Activated CD4-positive, alpha-beta T cell treated with anti-CD3 and anti-CD28 coated beads for 4 hours (primary cell): ENCODE measurements around the gene PTCD2.
A peak's percentile ranks its signal among the peaks of the same experiment; 100 is the strongest.
"Not testable (repeated sequence)": the region's sequence is repeated elsewhere in the genome, so short reads cannot be mapped to it uniquely, and the experiment has no call there.

Source experiments
- DNase-seq, 2 donors: peaks; one replicate each; pipeline ENCODE4 v3.0.0-alpha.2; 2020

PTCD2 gene

GRCh38 chr5:72298711-72299110 lies 21.5 kb upstream of the PTCD2 start:
- no peak for DNase-seq

GRCh38 chr5:72300590-72301339 lies 19.4 kb upstream of the PTCD2 start:
- no peak for DNase-seq

- no peak for DNase-seq
Observed at GRCh38 chr5:72301557-72301956, 18.6 kb upstream of the PTCD2 start.

- no peak for DNase-seq
Observed at GRCh38 chr5:72302171-72302570, 18.0 kb upstream of the PTCD2 start.

DNA sequence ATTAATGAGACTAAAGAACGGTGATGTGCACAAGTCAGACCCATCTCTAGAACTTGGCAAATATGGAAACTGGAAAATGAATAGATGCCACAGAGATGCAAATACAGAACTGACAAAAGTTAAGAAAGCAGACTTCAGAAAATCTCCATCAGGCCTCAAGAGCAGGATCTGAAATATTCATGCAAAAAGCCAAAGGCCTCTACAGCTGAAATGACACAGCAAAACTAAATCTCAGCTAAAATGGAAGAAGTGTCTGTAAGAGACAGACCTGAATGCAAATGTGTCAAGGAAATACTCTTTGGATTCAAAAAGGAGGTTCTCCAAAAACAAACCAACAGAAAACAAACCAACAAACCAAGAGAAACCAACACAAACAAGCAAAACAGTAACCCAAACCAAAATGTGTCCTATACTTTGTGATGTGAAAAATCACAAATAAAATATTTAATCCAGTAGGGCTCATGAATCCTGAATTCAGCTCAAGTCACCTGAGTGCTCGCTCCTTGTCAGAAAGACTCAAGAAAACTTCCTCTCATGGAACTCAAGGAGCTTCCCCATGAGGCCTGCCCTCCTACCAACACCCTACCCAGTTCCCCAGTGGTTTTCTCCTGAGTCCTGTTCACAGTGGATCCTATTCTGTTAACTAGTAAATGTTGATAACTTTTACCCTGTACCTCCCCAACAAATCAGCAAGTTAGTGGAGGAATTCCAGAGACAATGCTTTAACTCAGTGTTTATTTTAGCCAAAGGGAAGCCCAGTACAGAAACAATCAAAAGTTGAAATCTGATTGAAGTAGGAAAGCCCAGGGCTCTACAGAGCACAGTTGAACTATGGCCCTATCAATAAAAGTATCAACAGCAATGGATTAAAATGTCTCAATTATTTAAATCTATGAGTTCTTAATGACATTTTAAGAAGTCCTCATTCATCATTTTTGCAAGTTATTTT lies 14.7 kb upstream of the PTCD2 start:
- no peak for DNase-seq

DNA sequence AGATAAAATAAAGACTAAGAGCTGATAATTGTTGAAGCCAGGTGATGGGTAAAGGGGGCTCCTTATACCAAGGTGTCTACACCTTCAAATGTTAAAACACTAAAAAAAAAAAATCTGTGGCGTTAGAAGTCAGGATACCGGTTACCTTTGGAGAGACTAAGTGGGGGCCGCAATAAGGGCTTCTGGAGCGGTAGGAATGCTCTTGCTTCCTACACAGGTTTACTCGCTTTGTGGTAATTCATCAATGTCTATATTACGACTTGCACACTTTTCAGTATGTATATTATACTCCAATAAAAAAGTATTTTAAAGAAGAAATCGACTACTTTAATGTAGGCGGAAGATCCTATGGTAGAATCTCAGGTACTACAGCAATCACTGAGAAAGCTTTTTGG lies 12.6 kb upstream of the PTCD2 start:
- no peak for DNase-seq

GRCh38 chr5:72307968-72308852 lies 12.0 kb upstream of the PTCD2 start:
- peak; percentile 92 to 94 for DNase-seq

- no peak for DNase-seq
Observed at GRCh38 chr5:72308853-72309191, 11.4 kb upstream of the PTCD2 start.

DNA sequence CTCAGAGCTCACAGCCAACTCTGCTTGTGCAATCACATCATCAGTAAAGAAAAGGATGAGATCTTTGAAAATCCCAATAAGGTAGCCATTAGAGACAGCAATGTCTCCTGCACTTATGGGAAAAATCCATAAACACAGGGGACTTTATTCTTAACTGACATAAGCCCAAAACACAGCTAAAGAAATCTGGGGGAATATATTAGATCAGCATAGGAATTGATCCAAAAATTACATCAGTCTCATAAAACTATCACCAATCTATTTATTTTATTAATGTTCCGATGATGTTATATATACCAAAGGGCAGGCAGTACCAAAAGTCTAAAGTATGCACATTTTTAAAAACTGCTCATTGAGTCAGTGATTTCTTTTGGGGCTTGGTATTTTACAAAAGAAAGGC lies 7.0 kb upstream of the PTCD2 start:
- DNase-seq = no peak

DNA sequence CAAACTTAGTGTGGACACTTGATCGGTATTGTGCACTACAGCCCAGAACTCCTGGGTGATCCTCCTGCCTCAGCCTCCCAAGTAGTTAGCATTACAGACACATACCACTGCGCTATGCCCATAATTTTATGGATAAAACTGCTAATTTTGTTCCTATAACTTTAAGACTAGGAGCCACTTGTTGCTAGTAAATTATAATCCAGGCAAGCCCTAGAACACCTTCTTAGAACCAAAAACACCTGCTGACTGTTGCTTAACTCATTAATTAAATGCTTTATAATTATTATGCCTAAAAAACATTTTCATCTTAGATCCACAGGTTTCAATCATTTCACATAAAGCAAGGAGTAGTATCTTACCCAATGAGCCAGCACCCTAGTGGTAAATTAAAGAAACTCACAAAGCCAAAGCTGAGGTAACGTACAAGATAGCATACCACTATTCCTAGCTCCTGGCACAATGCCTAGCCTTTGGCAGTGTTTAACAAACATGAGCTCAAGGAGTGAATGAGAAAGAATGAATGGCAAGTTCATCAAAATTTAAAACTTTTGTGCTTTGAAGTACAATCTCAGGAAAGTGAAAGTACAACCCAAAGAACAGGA lies 5.5 kb upstream of the PTCD2 start:
- no peak for DNase-seq

DNA sequence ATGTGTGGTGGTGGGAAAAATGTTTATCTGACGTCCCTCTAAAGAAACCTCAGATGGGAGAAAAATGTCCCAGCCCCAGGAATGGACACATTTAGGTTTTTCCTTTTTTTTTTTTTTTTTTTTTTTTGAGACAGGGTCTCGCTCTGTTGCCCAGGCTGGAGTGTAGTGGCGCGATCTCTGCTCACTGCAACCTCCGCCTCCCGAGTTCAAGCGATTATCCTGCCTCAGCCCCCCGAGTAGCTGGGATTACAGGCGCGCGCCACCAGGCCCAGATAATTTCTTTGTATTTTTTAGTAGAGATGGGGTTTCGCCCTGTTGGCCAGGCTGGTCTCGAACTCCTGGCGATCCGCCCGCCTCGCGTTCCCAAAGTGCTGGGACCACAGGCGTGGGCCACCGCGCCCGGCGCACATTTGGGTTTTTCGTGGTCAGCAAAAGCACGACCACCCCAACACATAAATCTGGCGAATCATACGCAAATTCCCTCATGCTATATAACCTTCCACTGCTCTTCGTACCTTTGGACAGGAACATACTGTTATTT lies 668 bp upstream of the PTCD2 start:
- not testable (repeated sequence) for DNase-seq

GRCh38 chr5:72324189-72324825 lies 4.1 kb downstream of the PTCD2 start:
- no peak for DNase-seq

DNA sequence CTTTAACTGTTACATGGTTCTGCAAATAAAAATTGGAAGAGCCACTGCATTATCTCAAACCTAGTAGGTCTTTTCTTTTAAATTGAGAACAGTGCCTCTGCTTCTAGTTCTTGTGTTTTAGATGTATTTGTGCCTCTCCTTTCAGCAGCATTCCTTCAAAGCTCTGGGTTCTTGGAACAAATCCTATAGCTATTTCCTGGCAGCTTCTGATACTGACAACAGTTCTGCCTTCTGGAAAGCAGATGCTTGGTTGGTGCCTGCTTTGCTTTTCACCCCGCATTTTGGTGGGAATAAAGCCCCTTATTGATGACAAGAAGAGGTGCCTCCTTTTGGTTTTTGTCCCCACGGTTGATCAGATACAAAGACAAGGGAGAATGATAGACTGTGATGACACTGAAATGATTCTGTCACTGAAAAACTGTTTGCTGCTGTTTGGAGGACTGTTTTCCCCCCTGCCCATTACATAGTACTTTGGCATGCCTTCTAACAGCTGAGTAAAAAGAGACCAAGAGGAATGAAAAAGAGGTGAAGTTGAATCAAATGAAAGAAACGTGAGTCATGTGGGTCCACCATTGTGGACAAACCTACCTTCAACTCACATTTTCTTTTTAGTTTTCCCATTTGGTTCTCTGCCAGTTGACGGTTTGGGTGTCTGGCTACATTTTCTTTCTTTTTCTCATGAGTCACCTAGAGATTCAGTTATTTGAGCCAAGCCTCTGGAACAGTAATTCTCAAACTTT lies 5.6 kb downstream of the PTCD2 start:
- DNase-seq = no peak

DNA sequence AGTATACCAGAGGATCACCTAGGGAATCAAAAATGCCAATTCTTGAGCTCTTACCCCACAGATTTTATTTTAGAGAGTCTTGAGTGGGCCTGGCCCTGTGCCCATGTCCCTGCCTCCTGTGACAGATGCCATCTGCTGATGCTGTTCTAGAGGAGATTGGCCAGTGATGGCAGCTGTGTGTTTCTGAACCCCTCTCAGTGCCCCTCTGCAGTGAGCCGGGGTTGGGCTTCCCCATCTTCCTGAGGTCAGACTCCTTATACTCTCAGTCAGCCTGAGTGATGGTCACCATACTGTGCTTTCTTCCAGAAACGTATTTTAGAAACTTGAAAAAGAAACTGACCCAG lies 6.1 kb downstream of the PTCD2 start:
- DNase-seq = no peak

- DNase-seq = no peak
Observed at GRCh38 chr5:72328172-72328571, 8.0 kb downstream of the PTCD2 start.

DNA sequence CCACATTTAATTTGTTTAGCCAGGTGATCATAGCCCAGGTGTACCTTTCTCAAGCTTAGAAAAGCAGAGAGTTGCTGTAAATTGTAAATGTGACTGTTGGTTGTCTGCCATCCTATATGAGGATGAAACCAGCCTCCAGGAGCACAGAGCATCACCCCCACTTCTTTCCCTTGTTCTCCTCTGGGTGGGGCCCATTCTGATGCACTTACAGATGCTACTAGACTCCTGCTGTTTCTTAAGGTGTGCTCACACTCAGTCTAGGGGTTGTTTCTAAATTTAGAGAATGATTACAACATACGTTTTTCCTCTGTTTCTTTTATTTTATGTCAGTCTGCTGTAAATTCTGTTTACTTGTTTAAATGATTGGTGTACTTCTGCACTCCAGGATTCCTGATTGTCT lies 10.5 kb downstream of the PTCD2 start:
- DNase-seq = no peak

- no peak for DNase-seq
Observed at GRCh38 chr5:72337159-72337558, 17.0 kb downstream of the PTCD2 start.

GRCh38 chr5:72338689-72339209 lies 18.6 kb downstream of the PTCD2 start:
- DNase-seq = no peak

DNA sequence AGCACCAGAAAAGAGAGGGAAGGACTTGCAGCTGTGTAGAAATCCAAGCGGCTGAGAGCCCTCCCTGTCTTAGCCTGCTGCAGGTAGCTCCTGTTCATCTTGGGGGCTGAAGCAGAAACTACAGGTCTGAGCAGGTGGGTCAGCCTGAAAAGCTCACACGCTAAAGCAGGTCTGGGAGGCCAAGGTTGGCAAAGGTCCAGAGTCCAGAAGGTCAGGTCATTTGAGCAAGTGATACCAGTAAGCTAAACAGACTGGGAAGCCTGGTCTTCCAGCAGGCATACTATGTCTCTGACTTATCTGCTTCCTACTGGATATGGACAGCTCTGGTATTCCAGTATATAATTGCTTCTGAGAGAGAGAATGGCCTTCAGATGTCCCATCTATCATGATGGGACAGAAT lies 26.2 kb downstream of the PTCD2 start:
- DNase-seq = no peak

DNA sequence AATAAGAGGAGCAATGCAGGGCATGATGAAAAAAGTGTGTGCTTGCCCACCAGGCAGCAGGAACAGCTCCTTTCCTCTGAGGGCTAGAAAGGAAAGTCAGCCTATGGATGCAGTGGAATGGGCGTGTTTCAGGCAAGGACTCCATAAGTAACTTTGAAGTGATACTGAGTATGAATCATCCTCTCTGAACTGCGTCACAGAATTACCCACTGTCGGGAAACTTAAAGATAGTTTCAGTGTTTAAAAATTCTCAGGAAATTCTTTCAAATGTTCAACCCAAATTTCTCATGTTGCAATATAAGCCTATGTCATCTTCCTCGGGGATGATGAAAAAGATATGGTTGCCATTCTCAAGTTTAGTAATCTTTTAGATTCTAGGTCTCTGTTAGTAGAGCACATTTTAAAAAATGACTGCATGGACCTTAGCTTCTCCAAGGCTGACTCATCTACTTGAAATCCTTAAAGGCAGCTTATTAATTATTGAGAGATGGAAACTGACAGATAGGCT lies 27.7 kb downstream of the PTCD2 start:
- no peak for DNase-seq

DNA sequence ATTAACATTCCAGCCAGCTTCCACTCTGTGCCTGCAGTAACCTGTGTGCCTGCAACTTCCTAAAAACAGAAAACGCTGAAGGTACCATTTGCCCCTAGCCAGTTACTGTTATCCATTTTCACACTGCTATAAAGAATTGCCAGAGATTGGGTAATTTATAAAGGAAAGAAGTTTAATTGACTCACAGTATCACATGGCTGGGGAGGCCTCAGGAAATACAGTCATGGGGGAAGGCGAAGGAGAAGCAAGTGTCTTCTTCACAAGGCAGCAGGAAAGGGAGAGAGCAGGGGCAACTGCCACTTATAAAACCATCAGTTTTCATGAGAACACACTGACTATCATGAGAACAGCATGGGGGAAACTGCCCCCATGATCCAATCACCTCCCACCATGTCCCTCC lies 31.2 kb downstream of the PTCD2 start:
- no peak for DNase-seq
